Epithelial cell of esophagus (primary cell): ENCODE results near the gene PELI2.

Experiments used
- DNase-seq: peaks from one replicate; pipeline ENCODE4 v3.0.0; 2010; ENCODE audit warnings: low read depth
- H3K4me3 ChIP-seq: 2 replicates; pipeline ENCODE4 v1.5.1; 2011; ENCODE audit warnings: mild to moderate bottlenecking, low read length, control low read depth
- TF ChIP-seq, protein P1 (sequence below): IDR thresholded peaks from 2 replicates; pipeline ENCODE4 v1.5.1; 2011; ENCODE audit warnings: low read depth, mild to moderate bottlenecking, low read length, control low read depth, inconsistent platforms; ENCODE audit not compliant: insufficient read depth; ENCODE audit errors: missing control alignments

The PELI2 gene

GRCh38 chr14:56324856-56325699 lies 206.9 kb downstream of the PELI2 start:
- TF ChIP-seq, protein P1, sequence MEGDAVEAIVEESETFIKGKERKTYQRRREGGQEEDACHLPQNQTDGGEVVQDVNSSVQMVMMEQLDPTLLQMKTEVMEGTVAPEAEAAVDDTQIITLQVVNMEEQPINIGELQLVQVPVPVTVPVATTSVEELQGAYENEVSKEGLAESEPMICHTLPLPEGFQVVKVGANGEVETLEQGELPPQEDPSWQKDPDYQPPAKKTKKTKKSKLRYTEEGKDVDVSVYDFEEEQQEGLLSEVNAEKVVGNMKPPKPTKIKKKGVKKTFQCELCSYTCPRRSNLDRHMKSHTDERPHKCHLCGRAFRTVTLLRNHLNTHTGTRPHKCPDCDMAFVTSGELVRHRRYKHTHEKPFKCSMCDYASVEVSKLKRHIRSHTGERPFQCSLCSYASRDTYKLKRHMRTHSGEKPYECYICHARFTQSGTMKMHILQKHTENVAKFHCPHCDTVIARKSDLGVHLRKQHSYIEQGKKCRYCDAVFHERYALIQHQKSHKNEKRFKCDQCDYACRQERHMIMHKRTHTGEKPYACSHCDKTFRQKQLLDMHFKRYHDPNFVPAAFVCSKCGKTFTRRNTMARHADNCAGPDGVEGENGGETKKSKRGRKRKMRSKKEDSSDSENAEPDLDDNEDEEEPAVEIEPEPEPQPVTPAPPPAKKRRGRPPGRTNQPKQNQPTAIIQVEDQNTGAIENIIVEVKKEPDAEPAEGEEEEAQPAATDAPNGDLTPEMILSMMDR, result no peak
- DNase-seq, result no peak
- no peak overlapping the region for H3K4me3 ChIP-seq

DNA sequence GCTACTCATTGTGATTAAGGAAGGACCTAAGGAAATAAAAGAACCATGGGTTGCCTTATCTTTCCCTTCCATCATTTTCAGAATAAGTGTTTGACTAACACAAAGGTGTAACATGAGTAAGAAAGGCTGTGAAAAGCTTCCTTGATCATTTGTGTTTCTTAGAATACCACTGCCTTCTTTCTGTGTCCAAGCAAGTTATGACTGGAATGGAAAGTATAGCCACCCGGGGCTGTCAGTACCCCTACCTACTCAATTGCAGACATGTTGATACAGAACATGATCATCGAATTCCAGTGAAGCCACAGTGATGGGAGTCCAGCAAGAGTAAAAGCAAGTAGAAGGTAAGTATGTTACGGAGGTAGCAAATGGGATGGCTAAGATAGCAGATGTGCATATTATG lies 209.8 kb downstream of the PELI2 start:
- DNase-seq, result peak; percentile 50
- TF ChIP-seq, protein P1, result no peak

DNA sequence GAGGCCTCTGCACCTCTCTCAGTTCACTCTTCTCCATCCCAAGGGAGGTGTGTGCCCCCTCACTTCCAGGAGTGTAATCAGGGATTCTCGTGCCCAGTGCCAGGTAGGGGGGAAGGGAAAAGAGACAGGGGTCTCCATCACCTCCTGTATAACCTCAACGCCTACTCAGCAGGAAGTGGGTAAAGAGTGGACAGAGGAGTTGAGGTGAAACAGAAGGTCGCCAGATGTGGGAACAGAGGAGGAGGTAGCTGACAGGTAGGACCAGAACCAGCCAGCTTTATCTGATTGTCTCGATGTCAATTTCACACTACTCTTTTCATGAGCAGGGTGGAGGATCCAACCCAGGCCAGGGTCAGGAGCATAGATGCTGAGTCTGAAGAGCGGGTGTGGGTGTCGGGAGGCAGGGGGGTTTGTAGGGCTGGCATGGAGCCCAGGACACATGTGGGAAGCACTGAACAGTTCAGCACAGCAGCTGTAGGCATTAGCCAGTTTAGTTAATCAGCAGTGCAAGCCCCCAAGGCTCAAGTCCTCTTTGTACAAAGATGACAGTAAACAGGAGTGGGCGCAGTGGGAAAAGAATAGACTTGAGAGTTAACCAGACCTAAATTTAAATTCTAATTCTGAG lies 213.5 kb downstream of the PELI2 start:
- DNase-seq, result no peak
- TF ChIP-seq, protein P1, result no peak

More for the DNA sequence above, 209.8 kb downstream of the PELI2 start:
- no peak overlapping the region for H3K4me3 ChIP-seq

DNA sequence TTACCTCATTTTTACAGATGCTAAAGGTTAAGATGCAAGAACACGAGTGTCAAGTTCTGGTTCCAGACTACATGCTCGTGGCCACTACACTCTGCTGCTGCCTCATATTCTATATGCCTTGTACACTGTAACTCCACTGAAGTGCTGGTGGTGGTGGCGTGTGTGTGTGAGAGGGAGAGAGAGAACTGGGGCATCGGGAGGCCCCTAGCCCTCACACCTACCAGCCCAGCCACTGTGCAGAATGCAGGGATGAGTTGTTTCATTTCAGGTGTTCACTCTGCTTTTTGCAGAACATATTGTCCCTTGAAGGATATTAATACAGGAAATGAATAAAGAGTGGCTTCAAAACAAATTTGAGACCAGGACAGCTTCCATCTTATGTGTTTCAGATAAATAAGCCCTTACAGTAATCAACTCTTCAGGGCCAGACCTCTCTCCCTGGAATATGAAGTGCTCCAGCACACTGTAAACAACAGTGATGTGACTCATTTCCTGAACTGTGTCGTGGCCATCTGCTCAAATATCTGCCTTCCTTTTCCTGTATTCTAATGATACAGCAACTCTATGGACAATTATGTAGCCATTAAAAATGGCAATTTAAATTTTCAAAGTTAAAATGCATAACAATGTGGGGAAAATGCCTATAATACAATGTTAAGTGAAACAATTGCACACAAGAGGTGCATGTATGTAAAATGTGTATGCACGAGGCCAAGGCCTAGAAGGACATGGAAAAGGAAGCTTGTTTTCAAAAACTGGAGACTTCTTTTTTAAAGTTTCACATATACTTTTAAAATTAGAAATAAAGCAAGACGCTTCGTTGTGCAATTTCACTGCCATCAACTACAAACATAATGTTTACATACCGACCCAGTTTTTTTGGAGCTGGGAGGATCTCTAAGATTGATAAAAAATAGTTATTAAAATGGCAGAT lies 215.4 kb downstream of the PELI2 start:
- no peak overlapping the region for H3K4me3 ChIP-seq
- DNase-seq, result peak; percentile 60
- TF ChIP-seq, protein P1, result no peak

More for the DNA sequence above, 213.5 kb downstream of the PELI2 start:
- H3K4me3 ChIP-seq, result no peak overlapping the region

GRCh38 chr14:56334458-56334857 lies 216.2 kb downstream of the PELI2 start:
- TF ChIP-seq, protein P1, result no peak
- no peak overlapping the region for H3K4me3 ChIP-seq
- DNase-seq, result no peak

- TF ChIP-seq, protein P1, result no peak
- DNase-seq, result no peak
- no peak overlapping the region for H3K4me3 ChIP-seq
Measured at GRCh38 chr14:56338674-56339073, 220.5 kb downstream of the PELI2 start.
